ENCODE results near the gene ZNF469.

DNA sequence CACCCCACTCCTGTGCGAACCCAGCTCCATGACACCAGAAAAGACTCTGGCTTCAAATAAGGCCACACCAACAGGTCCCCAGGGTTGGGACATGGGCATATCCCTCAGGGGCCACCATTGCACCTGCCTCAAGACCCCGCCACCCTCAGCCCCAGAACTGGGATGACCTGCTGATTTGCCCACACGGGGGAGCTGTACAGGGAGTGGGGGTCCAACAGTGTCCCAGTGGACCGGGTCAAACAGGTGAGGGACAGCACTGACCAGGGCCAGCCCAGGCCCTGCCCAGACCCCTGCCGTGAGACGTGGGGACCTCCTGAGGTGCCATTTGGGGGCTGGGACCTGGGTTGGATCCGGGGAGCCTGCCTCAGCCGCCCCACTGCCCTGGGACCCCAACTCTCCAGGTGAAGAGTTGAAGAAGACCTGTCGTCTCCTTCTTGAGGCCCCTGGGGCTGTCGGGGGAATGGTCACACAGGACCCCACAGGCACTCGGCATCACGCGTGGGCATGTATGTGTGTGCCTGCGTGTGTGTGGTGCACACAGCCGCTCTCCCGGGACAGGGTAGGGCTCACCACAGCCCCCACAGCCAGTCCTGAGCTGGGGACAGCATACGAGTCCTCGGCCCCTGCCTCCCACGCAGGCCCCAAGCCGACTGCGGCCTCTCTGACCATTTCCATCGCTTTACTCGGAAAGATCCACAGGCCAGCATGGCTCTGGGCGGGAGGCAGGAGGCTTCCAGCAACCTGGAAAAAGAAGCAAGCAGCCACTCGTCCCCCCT lies 34.2 kb upstream of the ZNF469 start:
- no peak for TF ChIP-seq CTCF (IDR thresholded peaks at IDR 0.05; ENCODE audit: low read depth, low read length)
- no peak for TF ChIP-seq EZH2phosphoT487 (IDR thresholded peaks at IDR 0.05; ENCODE audit: low read depth)
